Measurements from ENCODE around the gene PLP1.

Gene PLP1

DNA sequence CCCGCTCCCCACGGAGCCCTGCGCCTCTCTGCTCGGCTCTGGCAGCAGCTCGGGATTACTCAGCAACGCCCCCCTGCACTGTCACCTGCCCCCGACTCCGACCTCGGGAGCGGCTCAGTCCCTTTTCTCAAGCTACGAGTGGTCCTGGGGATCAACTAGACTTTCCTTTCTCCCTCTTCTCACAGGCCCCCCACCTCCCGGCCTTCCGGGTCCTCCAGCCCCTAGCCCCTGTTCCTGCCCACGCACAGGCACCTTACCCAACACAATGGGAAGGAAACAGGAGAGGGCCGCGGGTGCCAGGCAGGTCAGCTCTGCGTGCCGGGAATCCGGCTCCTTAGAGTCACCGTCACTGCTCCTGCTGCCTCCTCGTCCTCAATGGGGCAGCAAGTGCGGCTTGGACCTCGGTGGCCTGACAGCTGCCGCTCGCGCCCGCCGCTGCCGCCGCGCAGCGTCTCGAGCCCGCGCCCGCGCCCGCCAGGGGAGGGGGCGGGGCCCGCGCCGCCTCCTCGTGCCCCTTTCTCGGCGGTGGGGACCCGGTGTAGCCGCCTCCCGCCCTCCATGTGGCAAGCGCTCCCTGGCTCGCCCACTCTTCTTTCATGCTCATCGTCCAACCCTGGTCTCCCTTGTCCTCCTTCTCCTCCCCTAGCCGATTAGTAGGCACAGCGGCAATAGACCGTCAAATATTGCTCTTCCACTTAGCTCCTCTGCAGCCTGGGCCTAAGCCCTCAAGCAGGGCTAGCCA, 55.3 kb downstream of the PLP1 start, which contains the start of gene RAB9B:
RAB9B (minus strand) TSS at position 455 of the 742 bp plus-strand sequence. CDS start 6,473 bp downstream, outside the sequence.
- DNase-seq: no peak

DNA sequence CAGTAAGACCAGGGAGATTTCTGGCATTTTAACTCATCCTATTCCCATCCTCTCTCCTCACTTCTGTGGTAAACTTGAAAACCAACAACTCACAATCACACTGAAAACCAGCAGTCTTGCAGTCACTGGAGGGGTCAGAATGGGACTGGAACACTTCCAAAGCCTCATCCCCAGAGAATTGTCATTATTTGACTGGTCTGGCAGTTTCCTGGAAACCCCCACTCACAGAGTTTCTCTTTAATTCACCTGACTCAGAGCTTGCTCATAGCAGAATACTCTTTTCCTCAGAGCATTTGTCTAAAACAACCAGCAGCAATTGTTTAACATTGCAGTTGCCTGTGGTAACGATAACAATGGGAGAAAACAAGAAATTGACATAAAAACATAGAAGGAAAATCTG, 62.8 kb downstream of the PLP1 start:
- DNase-seq: no peak

Measured in NK-92 treated with Interleukin-12 subunit alpha and Interleukin-12 subunit beta, amount 100 ng/mL, for 24 hours (cell line).